ENCODE data around the gene ZNF319. TPM values are rescaled to one million over a fixed set of nuclear protein-coding genes. Genes with fewer than 3 reads are reported as not detected.
A peak's percentile ranks its signal among the peaks of the same experiment; 100 is the strongest.

Gene ZNF319
- total and polyA plus RNA-seq, 10 of the 15 experiments (the other 5 are each of a cell fraction or from before 2014, with no cell fraction given), result 0.29 to 7.4 (median 1.7) TPM

DNA sequence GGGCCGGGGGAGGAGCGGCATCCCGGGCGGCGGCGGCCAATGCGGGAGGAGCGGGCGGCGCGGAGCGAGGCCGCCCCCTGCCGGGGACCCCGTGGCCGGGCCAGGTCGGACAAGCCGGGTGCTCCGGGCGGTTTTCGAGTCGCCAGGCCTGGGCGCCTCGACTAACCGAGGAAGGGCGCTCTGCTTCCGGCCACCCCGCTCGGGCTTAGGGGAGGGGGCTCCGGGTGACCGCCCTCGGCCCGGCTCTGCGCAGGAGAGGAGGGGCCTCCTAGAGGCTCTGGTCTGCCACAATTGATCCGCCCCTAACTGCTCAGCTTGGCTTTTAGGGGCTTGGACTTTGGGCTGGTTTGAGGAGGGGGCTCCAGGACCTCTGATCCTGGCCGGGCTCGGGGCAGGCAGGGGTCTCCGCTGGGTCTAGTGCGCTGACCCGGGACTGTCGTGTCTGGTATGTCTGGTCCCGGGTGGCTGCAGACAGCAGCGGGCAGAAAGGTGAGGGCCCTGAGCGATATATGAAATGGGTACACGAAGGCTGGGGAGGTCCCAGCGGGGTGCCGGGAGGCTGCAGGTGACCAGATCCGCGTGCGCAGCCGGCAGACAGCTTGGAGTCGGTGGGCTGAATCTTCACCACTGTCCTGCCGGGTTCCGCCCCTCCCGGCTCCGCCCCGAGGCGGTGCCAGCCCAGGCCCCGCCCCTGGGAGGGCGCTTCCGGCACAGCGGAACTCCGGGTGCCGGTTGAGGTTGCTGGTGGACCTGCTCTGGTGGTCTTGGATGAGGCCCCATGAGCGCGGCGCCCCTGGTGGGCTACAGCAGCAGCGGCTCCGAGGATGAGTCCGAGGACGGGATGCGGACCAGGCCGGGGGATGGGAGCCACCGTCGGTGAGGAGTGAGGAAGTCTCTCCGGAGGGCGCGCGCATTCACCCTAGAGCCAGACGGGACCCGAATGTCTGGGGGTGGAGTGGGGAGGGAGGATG lies 519 bp upstream of the ZNF319 start, which contains the start of gene USB1 (continued):
- TF ChIP-seq, protein P1, sequence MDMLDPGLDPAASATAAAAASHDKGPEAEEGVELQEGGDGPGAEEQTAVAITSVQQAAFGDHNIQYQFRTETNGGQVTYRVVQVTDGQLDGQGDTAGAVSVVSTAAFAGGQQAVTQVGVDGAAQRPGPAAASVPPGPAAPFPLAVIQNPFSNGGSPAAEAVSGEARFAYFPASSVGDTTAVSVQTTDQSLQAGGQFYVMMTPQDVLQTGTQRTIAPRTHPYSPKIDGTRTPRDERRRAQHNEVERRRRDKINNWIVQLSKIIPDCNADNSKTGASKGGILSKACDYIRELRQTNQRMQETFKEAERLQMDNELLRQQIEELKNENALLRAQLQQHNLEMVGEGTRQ (IDR thresholded peaks at IDR 0.05; ENCODE audit: borderline replicate concordance, low read depth, low read length), result no peak
- no peak; the same call in 1 of the 2 replicates for TF ChIP-seq RB1 (IDR thresholded peaks at IDR 0.05; ENCODE audit: borderline replicate concordance)
- no peak for TF ChIP-seq GABPA (IDR thresholded peaks at IDR 0.05; ENCODE audit: low read depth)
- no peak for TF ChIP-seq KDM1A (IDR thresholded peaks at IDR 0.05; ENCODE audit: borderline replicate concordance)
- TF ChIP-seq, protein P2, sequence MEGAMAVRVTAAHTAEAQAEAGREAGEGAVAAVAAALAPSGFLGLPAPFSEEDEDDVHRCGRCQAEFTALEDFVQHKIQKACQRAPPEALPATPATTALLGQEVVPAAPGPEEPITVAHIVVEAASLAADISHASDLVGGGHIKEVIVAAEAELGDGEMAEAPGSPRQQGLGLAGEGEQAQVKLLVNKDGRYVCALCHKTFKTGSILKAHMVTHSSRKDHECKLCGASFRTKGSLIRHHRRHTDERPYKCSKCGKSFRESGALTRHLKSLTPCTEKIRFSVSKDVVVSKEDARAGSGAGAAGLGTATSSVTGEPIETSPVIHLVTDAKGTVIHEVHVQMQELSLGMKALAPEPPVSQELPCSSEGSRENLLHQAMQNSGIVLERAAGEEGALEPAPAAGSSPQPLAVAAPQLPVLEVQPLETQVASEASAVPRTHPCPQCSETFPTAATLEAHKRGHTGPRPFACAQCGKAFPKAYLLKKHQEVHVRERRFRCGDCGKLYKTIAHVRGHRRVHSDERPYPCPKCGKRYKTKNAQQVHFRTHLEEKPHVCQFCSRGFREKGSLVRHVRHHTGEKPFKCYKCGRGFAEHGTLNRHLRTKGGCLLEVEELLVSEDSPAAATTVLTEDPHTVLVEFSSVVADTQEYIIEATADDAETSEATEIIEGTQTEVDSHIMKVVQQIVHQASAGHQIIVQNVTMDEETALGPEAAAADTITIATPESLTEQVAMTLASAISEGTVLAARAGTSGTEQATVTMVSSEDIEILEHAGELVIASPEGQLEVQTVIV (IDR thresholded peaks at IDR 0.05; ENCODE audit: borderline replicate concordance, partially characterized antibody), result no peak
- no peak for TF ChIP-seq YBX1 (IDR thresholded peaks at IDR 0.05)
- TF ChIP-seq IRF5 (IDR thresholded peaks at IDR 0.05; ENCODE audit: borderline replicate concordance), result no peak
- TF ChIP-seq, protein P3, sequence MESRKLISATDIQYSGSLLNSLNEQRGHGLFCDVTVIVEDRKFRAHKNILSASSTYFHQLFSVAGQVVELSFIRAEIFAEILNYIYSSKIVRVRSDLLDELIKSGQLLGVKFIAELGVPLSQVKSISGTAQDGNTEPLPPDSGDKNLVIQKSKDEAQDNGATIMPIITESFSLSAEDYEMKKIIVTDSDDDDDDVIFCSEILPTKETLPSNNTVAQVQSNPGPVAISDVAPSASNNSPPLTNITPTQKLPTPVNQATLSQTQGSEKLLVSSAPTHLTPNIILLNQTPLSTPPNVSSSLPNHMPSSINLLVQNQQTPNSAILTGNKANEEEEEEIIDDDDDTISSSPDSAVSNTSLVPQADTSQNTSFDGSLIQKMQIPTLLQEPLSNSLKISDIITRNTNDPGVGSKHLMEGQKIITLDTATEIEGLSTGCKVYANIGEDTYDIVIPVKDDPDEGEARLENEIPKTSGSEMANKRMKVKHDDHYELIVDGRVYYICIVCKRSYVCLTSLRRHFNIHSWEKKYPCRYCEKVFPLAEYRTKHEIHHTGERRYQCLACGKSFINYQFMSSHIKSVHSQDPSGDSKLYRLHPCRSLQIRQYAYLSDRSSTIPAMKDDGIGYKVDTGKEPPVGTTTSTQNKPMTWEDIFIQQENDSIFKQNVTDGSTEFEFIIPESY (IDR thresholded peaks at IDR 0.05), result no peak
- TF ChIP-seq MAX (IDR thresholded peaks at IDR 0.05; ENCODE audit: low read depth, low read length), result no peak; the same call in 1 of the 2 replicates
- TF ChIP-seq NR2F1 (conservative IDR thresholded peaks at IDR 0.05), result peak; percentile 93
- TF ChIP-seq IKZF2 (IDR thresholded peaks at IDR 0.05), result no peak
- no peak for TF ChIP-seq ZNF622 (IDR thresholded peaks at IDR 0.05)
- no peak for TF ChIP-seq SIX5 (IDR thresholded peaks at IDR 0.05; ENCODE audit: low read depth, low read length, severe bottlenecking)
- TF ChIP-seq PAX5 (IDR thresholded peaks at IDR 0.05; ENCODE audit: borderline replicate concordance, low read depth, low read length), result no peak
- no peak for TF ChIP-seq BMI1 (IDR thresholded peaks at IDR 0.05; ENCODE audit: borderline replicate concordance)
- TF ChIP-seq WRNIP1 (IDR thresholded peaks at IDR 0.05; ENCODE audit: borderline replicate concordance, low read depth, low read length), result no peak
- no peak for TF ChIP-seq SUZ12 (IDR thresholded peaks at IDR 0.05; ENCODE audit: unreplicated experiment)
- TF ChIP-seq NR2C1 (IDR thresholded peaks at IDR 0.05), result peak; percentile 27; the same call in 1 of the 2 replicates
- TF ChIP-seq SMC3 (IDR thresholded peaks at IDR 0.05; ENCODE audit: borderline replicate concordance, low read length), result no peak
- TF ChIP-seq RELA (IDR thresholded peaks at IDR 0.05; ENCODE audit: borderline replicate concordance, partially characterized antibody), result no peak
- TF ChIP-seq DPF2 (IDR thresholded peaks at IDR 0.05), result no peak; the same call in 1 of the 2 replicates
- TF ChIP-seq CHD1 (IDR thresholded peaks at IDR 0.05; ENCODE audit: low read depth, low read length), result no peak
- no peak for TF ChIP-seq ZNF217 (IDR thresholded peaks at IDR 0.05)

All from GM12878 (cell line).